Lower leg skin (tissue), 3 donors: Measurements from ENCODE around the gene UACA.

Experiments
- POLR2A ChIP-seq, 2 donors: fragments of 450-650 bp; IDR thresholded peaks; one replicate each; pipeline ENCODE4 v1.6.1; 2016 to 2017; ENCODE audit warnings: antibody characterized with exemption in 2 of 2, mild to moderate bottlenecking in 1 of 2, moderate library complexity in 1 of 2
- TF ChIP-seq, protein P1 (sequence below), 3 donors: fragments of 450-650 bp; IDR thresholded peaks; one replicate each; pipeline ENCODE4 v1.5.1; 2016; ENCODE audit warnings: antibody characterized with exemption in 3 of 3, mild to moderate bottlenecking in 3 of 3, moderate library complexity in 2 of 3

DNA sequence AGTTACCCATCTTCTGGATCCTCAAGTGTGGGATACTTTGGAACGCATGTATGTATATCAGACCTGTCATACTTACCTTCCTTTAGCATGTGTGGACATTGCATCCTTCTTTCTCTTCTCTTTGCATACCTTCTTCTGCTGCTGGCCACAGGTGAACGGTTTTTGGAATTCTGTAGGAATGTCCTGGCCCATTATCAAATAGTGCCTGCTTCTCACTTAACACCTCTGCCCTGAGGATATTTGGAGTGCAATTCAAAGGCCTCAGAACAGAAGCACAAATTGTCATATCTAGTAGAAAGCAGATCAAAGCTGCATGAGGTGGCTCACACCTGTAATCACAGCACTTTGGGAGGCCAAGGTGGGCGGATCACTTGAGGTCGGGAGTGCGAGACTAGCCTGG, 34.1 kb upstream of the UACA start:
- TF ChIP-seq, protein P1, sequence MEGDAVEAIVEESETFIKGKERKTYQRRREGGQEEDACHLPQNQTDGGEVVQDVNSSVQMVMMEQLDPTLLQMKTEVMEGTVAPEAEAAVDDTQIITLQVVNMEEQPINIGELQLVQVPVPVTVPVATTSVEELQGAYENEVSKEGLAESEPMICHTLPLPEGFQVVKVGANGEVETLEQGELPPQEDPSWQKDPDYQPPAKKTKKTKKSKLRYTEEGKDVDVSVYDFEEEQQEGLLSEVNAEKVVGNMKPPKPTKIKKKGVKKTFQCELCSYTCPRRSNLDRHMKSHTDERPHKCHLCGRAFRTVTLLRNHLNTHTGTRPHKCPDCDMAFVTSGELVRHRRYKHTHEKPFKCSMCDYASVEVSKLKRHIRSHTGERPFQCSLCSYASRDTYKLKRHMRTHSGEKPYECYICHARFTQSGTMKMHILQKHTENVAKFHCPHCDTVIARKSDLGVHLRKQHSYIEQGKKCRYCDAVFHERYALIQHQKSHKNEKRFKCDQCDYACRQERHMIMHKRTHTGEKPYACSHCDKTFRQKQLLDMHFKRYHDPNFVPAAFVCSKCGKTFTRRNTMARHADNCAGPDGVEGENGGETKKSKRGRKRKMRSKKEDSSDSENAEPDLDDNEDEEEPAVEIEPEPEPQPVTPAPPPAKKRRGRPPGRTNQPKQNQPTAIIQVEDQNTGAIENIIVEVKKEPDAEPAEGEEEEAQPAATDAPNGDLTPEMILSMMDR (IDR thresholded peaks at IDR 0.05), result no peak
- no peak for TF ChIP-seq POLR2A (IDR thresholded peaks at IDR 0.05)
